MM.1S (cell line): ENCODE measurements around the gene CENPX.

Source experiments
- DNase-seq: peaks from one replicate; pipeline ENCODE4 v3.0.0-alpha.2; 2015
- H2AFZ ChIP-seq: fragments of 300-600 bp; sonication (generic); 2 replicates; pipeline ENCODE4 v1.6.0; 2016; ENCODE audit warnings: antibody characterized with exemption, low read length
- H3F3A ChIP-seq: fragments of 300-600 bp; sonication (generic); 2 replicates; pipeline ENCODE4 v1.6.1; 2016; ENCODE audit warnings: mild to moderate bottlenecking, antibody characterized with exemption, low read length, moderate library complexity, mixed read lengths; ENCODE audit not compliant: insufficient read depth
- H3K27ac ChIP-seq: fragments of 300-600 bp; sonication (generic); 2 replicates; pipeline ENCODE4 v1.5.1; 2016; ENCODE audit warnings: mild to moderate bottlenecking, low read length
- H3K27me3 ChIP-seq: fragments of 300-600 bp; sonication (generic); replicated peaks from 2 replicates; pipeline ENCODE4 v1.6.0; 2016; ENCODE audit warnings: low read length; ENCODE audit not compliant: insufficient read depth
- H3K36me3 ChIP-seq: fragments of 300-600 bp; sonication (generic); replicated peaks from 2 replicates; pipeline ENCODE4 v1.6.1; 2016; ENCODE audit warnings: mild to moderate bottlenecking, low read length, mixed read lengths; ENCODE audit not compliant: insufficient read depth
- H3K4me1 ChIP-seq: fragments of 300-600 bp; sonication (generic); 2 replicates; pipeline ENCODE4 v1.6.1; 2016; ENCODE audit warnings: low read length, mixed read lengths
- H3K4me2 ChIP-seq: fragments of 300-600 bp; sonication (generic); 2 replicates; pipeline ENCODE4 v1.6.0; 2016; ENCODE audit warnings: low read depth, low read length
- H3K4me3 ChIP-seq: fragments of 300-600 bp; sonication (generic); 2 replicates; pipeline ENCODE4 v1.5.1; 2016; ENCODE audit warnings: low read length, mixed read lengths
- H3K79me2 ChIP-seq: fragments of 300-600 bp; sonication (generic); 2 replicates; pipeline ENCODE4 v1.6.1; 2016; ENCODE audit warnings: mixed run types, low read length, mixed read lengths
- H3K9ac ChIP-seq: fragments of 300-600 bp; sonication (generic); 2 replicates; pipeline ENCODE4 v1.6.1; 2016; ENCODE audit warnings: low read length, mixed read lengths
- H3K9me2 ChIP-seq: fragments of 300-600 bp; sonication (generic); replicated peaks from 2 replicates; pipeline ENCODE4 v1.6.1; 2016; ENCODE audit warnings: mild to moderate bottlenecking, low read length, mixed read lengths; ENCODE audit not compliant: insufficient read depth
- H3K9me3 ChIP-seq: fragments of 300-600 bp; sonication (generic); replicated peaks from 2 replicates; pipeline ENCODE4 v1.6.1; 2016; ENCODE audit warnings: mild to moderate bottlenecking, low read length, mixed read lengths; ENCODE audit not compliant: insufficient read depth
- H4K20me1 ChIP-seq: fragments of 300-600 bp; sonication (generic); 2 replicates; pipeline ENCODE4 v1.6.1; 2016; ENCODE audit warnings: mild to moderate bottlenecking, low read length, moderate library complexity, mixed read lengths; ENCODE audit not compliant: insufficient read depth
- CTCF ChIP-seq: fragments of 300-600 bp; sonication (generic); IDR thresholded peaks from 2 replicates; pipeline ENCODE4 v1.5.1; 2016; ENCODE audit warnings: antibody characterized with exemption, low read length, mixed read lengths
- EZH2 ChIP-seq: fragments of 300-600 bp; sonication (generic); optimal IDR thresholded peaks from 2 replicates; pipeline ENCODE3; 2017; ENCODE audit warnings: low read depth, mild to moderate bottlenecking, antibody characterized with exemption, low read length, mixed read lengths
- EZH2phosphoT487 ChIP-seq: fragments of 300-600 bp; sonication (generic); IDR thresholded peaks from 2 replicates; pipeline ENCODE4 v1.6.1; 2018; ENCODE audit warnings: antibody characterized with exemption, low read length

CENPX gene

GRCh38 chr17:82049521-82049971 lies 26.9 kb upstream of the CENPX start:
- Histone ChIP-seq H3K9me2 (no peaks in the 10 kb centered on the region), H3K27ac (no peak overlapping the region), H4K20me1 (no peaks in the 10 kb centered on the region), H3K4me1 (peaks cover 7% of the 10 kb centered on the region; the same call in 1 of the 2 replicates), H3K4me2 (no peak overlapping the region), H3K4me3 (no peak overlapping the region), H3K9me3 (no peaks in the 10 kb centered on the region), H3K9ac (no peak overlapping the region), H3K36me3 (no peaks in the 10 kb centered on the region; the same call in 1 of the 2 replicates), H3F3A (no peaks in the 10 kb centered on the region), H2AFZ (no peak overlapping the region), H3K79me2 (peaks cover 24% of the 10 kb centered on the region), H3K27me3 (no peaks in the 10 kb centered on the region)
- no peak for TF ChIP-seq EZH2
- no peak for TF ChIP-seq CTCF
- TF ChIP-seq EZH2phosphoT487, result no peak
- DNase-seq, result no peak

DNA sequence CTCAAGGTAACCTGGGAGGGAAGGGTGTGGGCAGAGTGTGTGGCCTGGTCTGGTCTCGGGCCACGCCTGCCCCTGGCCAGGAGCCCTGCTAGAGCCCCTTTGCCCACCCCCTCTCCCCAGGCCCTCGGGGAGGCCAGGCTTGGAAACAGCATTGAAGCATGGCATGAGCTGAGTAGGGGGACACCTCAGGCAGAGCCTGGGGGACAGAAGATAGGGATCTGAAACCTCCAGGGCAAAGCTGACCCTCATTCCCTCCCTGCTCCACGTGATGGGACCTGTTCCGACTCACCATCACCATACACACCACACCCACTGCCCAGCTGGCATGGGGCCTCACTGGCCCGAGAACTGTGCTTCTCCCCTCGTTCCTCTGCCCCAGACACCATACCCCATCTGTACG lies 26.4 kb upstream of the CENPX start:
- no peak overlapping the region for H3K4me3 ChIP-seq
- TF ChIP-seq EZH2phosphoT487 (no peak), EZH2 (no peak), CTCF (no peak)
- no peak overlapping the region for H2AFZ ChIP-seq
- H3K79me2 ChIP-seq, result peaks cover 24% of the 10 kb centered on the region
- no peaks in the 10 kb centered on the region for H3K27me3 ChIP-seq
- H3K4me2 ChIP-seq, result no peak overlapping the region
- H3K9me2 ChIP-seq, result no peaks in the 10 kb centered on the region
- no peak for DNase-seq
- H3F3A ChIP-seq, result no peaks in the 10 kb centered on the region
- peaks cover 7% of the 10 kb centered on the region; the same call in 1 of the 2 replicates for H3K4me1 ChIP-seq
- H3K9me3 ChIP-seq, result no peaks in the 10 kb centered on the region
- no peaks in the 10 kb centered on the region; the same call in 1 of the 2 replicates for H3K36me3 ChIP-seq
- H3K9ac ChIP-seq, result no peak overlapping the region
- no peak overlapping the region for H3K27ac ChIP-seq
- no peaks in the 10 kb centered on the region for H4K20me1 ChIP-seq

- H3K36me3 ChIP-seq, result no peaks in the 10 kb centered on the region; the same call in 1 of the 2 replicates
- no peak overlapping the region for H3K4me2 ChIP-seq
- no peaks in the 10 kb centered on the region for H3F3A ChIP-seq
- H3K79me2 ChIP-seq, result peaks cover 19% of the 10 kb centered on the region
- no peaks in the 10 kb centered on the region for H3K9me2 ChIP-seq
- no peak overlapping the region for H3K27ac ChIP-seq
- no peak for TF ChIP-seq EZH2phosphoT487
- no peak for TF ChIP-seq CTCF
- TF ChIP-seq EZH2, result no peak
- no peak overlapping the region for H3K4me3 ChIP-seq
- no peak overlapping the region for H2AFZ ChIP-seq
- H3K9ac ChIP-seq, result no peak overlapping the region
- H3K4me1 ChIP-seq, result peaks cover 7% of the 10 kb centered on the region; the same call in 1 of the 2 replicates
- no peaks in the 10 kb centered on the region for H3K27me3 ChIP-seq
- H4K20me1 ChIP-seq, result no peaks in the 10 kb centered on the region
- H3K9me3 ChIP-seq, result no peaks in the 10 kb centered on the region
- no peak for DNase-seq
These were observed 25.9 kb upstream of the CENPX start for GRCh38 chr17:82048571-82048971.
